ENCODE measurements around the gene ITGA2. TPM values are rescaled to one million over a fixed set of nuclear protein-coding genes. Genes with fewer than 3 reads are reported as not detected.

ITGA2 gene
- total and polyA plus RNA-seq, 4 donors, result 2.0 to 36.1 (median 19.2) TPM

DNA sequence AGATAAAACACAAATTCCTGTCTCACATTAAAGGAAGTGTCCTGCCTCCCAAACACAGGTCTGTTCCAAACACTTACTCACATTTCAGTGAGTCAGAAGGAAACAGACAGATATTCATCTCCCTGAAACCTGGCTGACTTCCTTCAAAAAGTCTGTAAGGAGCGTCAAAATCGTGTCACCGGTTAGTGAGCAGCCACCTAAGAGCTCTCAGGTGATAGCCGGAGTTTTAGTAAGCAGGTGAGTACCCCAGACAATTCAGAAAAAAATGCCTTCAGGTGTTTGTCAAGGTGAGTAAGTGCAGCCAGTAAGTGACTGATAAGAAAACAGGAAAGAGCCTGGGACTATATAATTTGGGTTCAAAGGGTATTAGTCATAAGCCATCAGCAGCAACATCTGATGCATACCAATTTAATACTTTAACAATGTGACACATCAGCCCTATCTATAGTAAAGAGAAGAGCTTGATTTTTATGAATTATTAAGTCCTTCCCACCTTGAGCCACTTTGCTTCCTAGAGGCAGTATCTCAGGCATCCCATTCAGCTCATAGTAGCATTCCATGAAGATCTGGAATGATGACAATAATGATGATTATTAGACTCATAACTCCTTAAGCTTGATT lies 1.3 kb upstream of the ITGA2 start:
- H3K4me3 ChIP-seq, result no peak overlapping the region
- DNase-seq (no peak), ATAC-seq (ENCODE audit: insufficient read depth, low FRiP score) (peak; percentile 31)
- peaks cover 0 to 15% (median 0%) of the 10 kb centered on the region in 3 donors for H3K27me3 ChIP-seq (ENCODE audit: control insufficient read depth in 3 of 3, insufficient read depth in 3 of 3, low read length in 2 of 3)
- H3K4me1 ChIP-seq (ENCODE audit: control insufficient read depth in 5 of 5, insufficient read depth in 5 of 5, low read length in 5 of 5), result peaks cover 0 to 13% (median 0%) of the 10 kb centered on the region in 5 donors
- H3K9me3 ChIP-seq (ENCODE audit: control insufficient read depth in 4 of 4, insufficient read depth in 3 of 4, low read length in 3 of 4), result no peaks in the 10 kb centered on the region
- TF ChIP-seq, protein P1, sequence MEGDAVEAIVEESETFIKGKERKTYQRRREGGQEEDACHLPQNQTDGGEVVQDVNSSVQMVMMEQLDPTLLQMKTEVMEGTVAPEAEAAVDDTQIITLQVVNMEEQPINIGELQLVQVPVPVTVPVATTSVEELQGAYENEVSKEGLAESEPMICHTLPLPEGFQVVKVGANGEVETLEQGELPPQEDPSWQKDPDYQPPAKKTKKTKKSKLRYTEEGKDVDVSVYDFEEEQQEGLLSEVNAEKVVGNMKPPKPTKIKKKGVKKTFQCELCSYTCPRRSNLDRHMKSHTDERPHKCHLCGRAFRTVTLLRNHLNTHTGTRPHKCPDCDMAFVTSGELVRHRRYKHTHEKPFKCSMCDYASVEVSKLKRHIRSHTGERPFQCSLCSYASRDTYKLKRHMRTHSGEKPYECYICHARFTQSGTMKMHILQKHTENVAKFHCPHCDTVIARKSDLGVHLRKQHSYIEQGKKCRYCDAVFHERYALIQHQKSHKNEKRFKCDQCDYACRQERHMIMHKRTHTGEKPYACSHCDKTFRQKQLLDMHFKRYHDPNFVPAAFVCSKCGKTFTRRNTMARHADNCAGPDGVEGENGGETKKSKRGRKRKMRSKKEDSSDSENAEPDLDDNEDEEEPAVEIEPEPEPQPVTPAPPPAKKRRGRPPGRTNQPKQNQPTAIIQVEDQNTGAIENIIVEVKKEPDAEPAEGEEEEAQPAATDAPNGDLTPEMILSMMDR (IDR thresholded peaks at IDR 0.05; ENCODE audit: control extremely low read depth, extremely low read depth), result no peak
- WGBS, 2 donors, result 39% methylated on average over 4 of the region's 4 CpGs
- peak overlapping the region in 1 of 2 donors; percentile 17 for H3K9ac ChIP-seq (ENCODE audit: insufficient read depth in 1 of 2, low read length in 2 of 2)
- H3K36me3 ChIP-seq (ENCODE audit: control insufficient read depth in 4 of 4, insufficient read depth in 4 of 4, low read length in 4 of 4), result no peaks in the 10 kb centered on the region
- no peak overlapping the region for H3K27ac ChIP-seq (ENCODE audit: low read depth in 1 of 2, low read length in 1 of 2)

DNA sequence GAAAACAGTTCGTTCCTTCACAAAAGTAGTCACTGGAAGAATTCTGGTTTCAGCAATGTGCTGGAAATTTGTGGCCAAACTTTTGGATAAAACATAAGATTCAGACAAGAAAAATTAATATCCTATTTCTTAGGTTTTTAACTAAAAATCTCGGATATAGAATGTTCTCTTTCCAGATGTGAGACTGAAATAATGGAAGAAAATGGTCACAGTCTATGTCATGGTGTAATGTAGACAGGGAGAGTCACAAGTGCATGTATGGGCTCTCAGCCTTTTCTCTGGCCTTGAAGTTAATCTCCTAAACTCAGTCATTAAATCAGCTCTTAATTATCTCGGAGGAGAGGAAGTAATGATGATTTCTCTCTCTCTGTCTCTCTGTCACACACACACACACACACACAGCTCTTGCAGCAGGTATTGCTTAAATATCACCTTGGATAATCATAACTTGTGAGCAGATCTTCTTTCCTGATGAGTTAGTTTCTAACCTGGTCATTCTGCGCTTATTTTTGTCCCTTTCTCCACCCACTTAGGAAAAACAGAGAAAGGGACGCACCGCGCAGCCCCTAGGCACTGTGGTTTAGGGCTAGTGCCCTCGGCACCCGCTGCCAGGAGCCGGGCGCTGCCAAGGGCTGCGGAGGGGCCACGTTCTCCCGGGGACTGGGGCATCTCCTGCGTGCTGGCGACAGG lies 672 bp upstream of the ITGA2 start:
- TF ChIP-seq, protein P1 (IDR thresholded peaks at IDR 0.05; ENCODE audit: control extremely low read depth, extremely low read depth), result no peak
- peak; percentile 7 for ATAC-seq (ENCODE audit: insufficient read depth, low FRiP score)
- Histone ChIP-seq H3K27ac (ENCODE audit: low read depth in 1 of 2, low read length in 1 of 2) (peak overlapping the region; percentile 43 to 85), H3K27me3 (ENCODE audit: control insufficient read depth in 3 of 3, insufficient read depth in 3 of 3, low read length in 2 of 3) (peaks cover 0 to 15% (median 0%) of the 10 kb centered on the region in 3 donors), H3K9ac (ENCODE audit: insufficient read depth in 1 of 2, low read length in 2 of 2) (no peak overlapping the region), H3K4me1 (ENCODE audit: control insufficient read depth in 5 of 5, insufficient read depth in 5 of 5, low read length in 5 of 5) (peaks cover 0 to 13% (median 2%) of the 10 kb centered on the region in 5 donors), H3K9me3 (ENCODE audit: control insufficient read depth in 4 of 4, insufficient read depth in 3 of 4, low read length in 3 of 4) (no peaks in the 10 kb centered on the region), H3K36me3 (ENCODE audit: control insufficient read depth in 4 of 4, insufficient read depth in 4 of 4, low read length in 4 of 4) (no peaks in the 10 kb centered on the region), H3K4me3 (peak overlapping the region; percentile 88)
- no peak for DNase-seq
- WGBS, 2 donors, result 8% methylated on average over 16 of the region's 16 CpGs

DNA sequence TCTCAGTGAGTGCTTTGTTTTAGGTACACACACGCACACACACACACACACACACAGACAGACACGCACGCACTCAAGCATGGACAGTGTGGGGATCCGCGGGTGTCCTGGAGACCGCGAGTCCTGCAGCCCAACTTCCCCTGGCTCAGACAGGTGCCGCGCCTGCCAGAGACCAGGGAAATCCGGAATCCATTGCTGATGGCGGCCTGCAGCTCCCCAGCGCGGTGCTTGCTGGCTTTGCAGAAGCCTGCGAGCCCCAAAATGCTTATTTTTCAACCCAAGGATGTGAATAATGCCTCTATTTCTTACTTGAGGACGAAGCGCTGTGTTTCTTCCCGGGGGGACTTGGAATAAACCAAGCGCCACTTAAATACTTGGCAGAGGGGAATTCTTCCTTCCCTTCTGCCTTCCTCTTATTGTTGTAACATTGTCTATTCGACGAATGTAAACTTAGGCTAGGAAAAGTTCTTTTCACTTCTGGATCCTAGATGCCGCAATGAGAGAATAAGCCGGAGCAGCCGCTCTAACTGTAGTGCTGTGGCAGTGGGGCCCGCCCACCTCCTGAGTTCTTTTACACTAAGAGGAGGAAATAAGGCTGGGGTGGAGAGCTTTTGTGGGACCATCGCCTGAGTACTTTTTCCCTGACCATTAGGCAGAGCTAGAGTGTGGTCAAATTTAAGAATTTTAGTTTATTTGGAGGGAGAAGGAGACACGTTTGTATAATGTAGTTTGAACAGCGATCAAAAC lies 802 bp downstream of the ITGA2 start:
- WGBS, 2 donors, result 3 to 4% methylated on average over 27 of the region's 27 CpGs
- H3K4me3 ChIP-seq, result peak overlapping the region; percentile 88
- peak overlapping the region; percentile 31 to 48 for H3K9ac ChIP-seq (ENCODE audit: insufficient read depth in 1 of 2, low read length in 2 of 2)
- TF ChIP-seq, protein P1 (IDR thresholded peaks at IDR 0.05; ENCODE audit: control extremely low read depth, extremely low read depth), result no peak
- H3K27me3 ChIP-seq (ENCODE audit: control insufficient read depth in 3 of 3, insufficient read depth in 3 of 3, low read length in 2 of 3), result peaks cover 0 to 15% (median 0%) of the 10 kb centered on the region in 3 donors
- peaks cover 0 to 13% (median 2%) of the 10 kb centered on the region in 5 donors for H3K4me1 ChIP-seq (ENCODE audit: control insufficient read depth in 5 of 5, insufficient read depth in 5 of 5, low read length in 5 of 5)
- peak; percentile 19 for ATAC-seq (ENCODE audit: insufficient read depth, low FRiP score)
- peak; percentile 45 to 64 (median 55) for DNase-seq
- H3K9me3 ChIP-seq (ENCODE audit: control insufficient read depth in 4 of 4, insufficient read depth in 3 of 4, low read length in 3 of 4), result no peaks in the 10 kb centered on the region
- peak overlapping the region in 1 of 2 donors; percentile 85 for H3K27ac ChIP-seq (ENCODE audit: low read depth in 1 of 2, low read length in 1 of 2)
- H3K36me3 ChIP-seq (ENCODE audit: control insufficient read depth in 4 of 4, insufficient read depth in 4 of 4, low read length in 4 of 4), result no peaks in the 10 kb centered on the region
